CD14-positive monocyte (primary cell): Measurements from ENCODE around the gene SYNPO2. TPM values are rescaled to one million over a fixed set of nuclear protein-coding genes. Genes with fewer than 3 reads are reported as not detected.

Source experiments
- DNase-seq, 3 donors: peaks; one replicate each; pipeline ENCODE4 v3.0.0-alpha.2; 2011 to 2022
- H2AFZ ChIP-seq: 2 replicates; pipeline ENCODE4 v1.6.0; 2012; ENCODE audit warnings: mild to moderate bottlenecking, low read depth, low read length, inconsistent platforms; ENCODE audit not compliant: insufficient read depth, poor library complexity, severe bottlenecking
- H3K27ac ChIP-seq, 2 donors: 1 replicate in 1 of 2; 2 replicates in 1 of 2; pipeline ENCODE4 v1.5.1; 2012 to 2013; ENCODE audit warnings: low read length in 2 of 2, control low read depth in 1 of 2, inconsistent platforms in 1 of 2, low read depth in 1 of 2, mild to moderate bottlenecking in 1 of 2
- H3K27me3 ChIP-seq, 2 donors: one replicate each; pipeline versions ENCODE4 v1.6.0 to v1.6.1; 2011 to 2013; ENCODE audit warnings: low read length in 2 of 2; ENCODE audit not compliant: control insufficient read depth in 2 of 2, insufficient read depth in 2 of 2
- H3K36me3 ChIP-seq, 2 donors: replicated peaks in 1 of 2; 1 replicate in 1 of 2; 2 replicates in 1 of 2; pipeline versions ENCODE4 v1.5.1 to v1.6.1; 2012 to 2013; ENCODE audit warnings: low read length in 2 of 2, control low read depth in 1 of 2, inconsistent platforms in 1 of 2, mild to moderate bottlenecking in 1 of 2; ENCODE audit not compliant: insufficient read depth in 2 of 2, control insufficient read depth in 1 of 2
- H3K4me1 ChIP-seq, 2 donors: 1 replicate in 1 of 2; 2 replicates in 1 of 2; pipeline versions ENCODE4 v1.5.1 to v1.6.1; 2012 to 2013; ENCODE audit warnings: low read length in 2 of 2, control low read depth in 1 of 2, inconsistent platforms in 1 of 2, mild to moderate bottlenecking in 1 of 2, moderate library complexity in 1 of 2; ENCODE audit not compliant: insufficient read depth in 2 of 2, control insufficient read depth in 1 of 2
- H3K4me2 ChIP-seq: replicated peaks from 2 replicates; pipeline ENCODE3; 2012; ENCODE audit warnings: low read length, moderate library complexity, mild to moderate bottlenecking; ENCODE audit not compliant: poor library complexity, severe bottlenecking; ENCODE audit errors: extremely low read depth
- H3K4me3 ChIP-seq, 3 experiments: fragments of 200-600 bp in 1 of 3; sonication (generic) in 1 of 3; replicated peaks in 1 of 3; 1 replicate in 2 of 3; 2 replicates in 1 of 3; pipeline ENCODE4 v1.5.1; 2011 to 2013; ENCODE audit warnings: low read length in 3 of 3, mild to moderate bottlenecking in 3 of 3, control low read depth in 2 of 3, low read depth in 2 of 3, inconsistent platforms in 1 of 3, moderate library complexity in 1 of 3
- H3K79me2 ChIP-seq: 2 replicates; pipeline ENCODE4 v1.6.0; 2012; ENCODE audit warnings: mild to moderate bottlenecking, control low read depth, inconsistent platforms, low read length, moderate library complexity; ENCODE audit not compliant: insufficient read depth
- H3K9ac ChIP-seq: 2 replicates; pipeline ENCODE4 v1.6.0; 2017; ENCODE audit warnings: low read length, mild to moderate bottlenecking; ENCODE audit not compliant: insufficient read depth, poor library complexity, severe bottlenecking
- H3K9me3 ChIP-seq, 2 donors: replicated peaks in 1 of 2; 1 replicate in 1 of 2; 2 replicates in 1 of 2; pipeline versions ENCODE4 v1.5.1 to v1.6.1; 2012 to 2013; ENCODE audit warnings: low read length in 2 of 2, control low read depth in 1 of 2; ENCODE audit not compliant: control insufficient read depth in 1 of 2, insufficient read depth in 1 of 2
- H4K20me1 ChIP-seq: 2 replicates; pipeline ENCODE4 v1.6.0; 2012; ENCODE audit warnings: mild to moderate bottlenecking, low read length, control low read depth, moderate library complexity; ENCODE audit not compliant: insufficient read depth
- H3K27ac Mint-ChIP-seq, 7 donors: one replicate each; pipeline ENCODE4 v1.8.0; 2020; ENCODE audit warnings: mild to moderate bottlenecking in 7 of 7, mixed read lengths in 7 of 7, moderate library complexity in 6 of 7, inconsistent platforms in 2 of 7
- H3K27me3 Mint-ChIP-seq, 3 donors: one replicate each; pipeline ENCODE4 v1.8.0; 2021 to 2022; ENCODE audit warnings: low read depth in 3 of 3, mild to moderate bottlenecking in 3 of 3, mixed read lengths in 3 of 3, moderate library complexity in 3 of 3, inconsistent platforms in 1 of 3
- H3K36me3 Mint-ChIP-seq, 2 donors: one replicate each; pipeline ENCODE4 v1.8.0; 2020; ENCODE audit warnings: mixed read lengths in 2 of 2, inconsistent platforms in 1 of 2, mild to moderate bottlenecking in 1 of 2
- H3K4me1 Mint-ChIP-seq: one replicate; pipeline ENCODE4 v1.8.0; 2020; ENCODE audit warnings: mild to moderate bottlenecking, mixed read lengths
- H3K4me3 Mint-ChIP-seq, 2 donors: one replicate each; pipeline ENCODE4 v1.8.0; 2020; ENCODE audit warnings: mild to moderate bottlenecking in 2 of 2, mixed read lengths in 2 of 2, moderate library complexity in 1 of 2
- H3K9me3 Mint-ChIP-seq, 7 donors: one replicate each; pipeline ENCODE4 v1.8.0; 2020 to 2022; ENCODE audit warnings: mixed read lengths in 7 of 7, mild to moderate bottlenecking in 6 of 7, moderate library complexity in 6 of 7, inconsistent platforms in 2 of 7
- WGBS: methylation state at CpG from one replicate; pipeline ENCODE4 v1.1.5; 2013; ENCODE audit warnings: missing lambda C conversion rate; ENCODE audit not compliant: insufficient coverage; 5-methylcytosine and 5-hydroxymethylcytosine counted together
- intact Hi-C, 2 donors: fragments of 100-400 bp; cut with micrococcal nuclease; formaldehyde crosslinking; loops; one replicate each; pipeline versions ENCODE4 v1.15.0 to v1.15.1; 2023
- polyA plus RNA-seq, 3 donors: library from polyadenylated mRNA; depleted of rRNA in 1 of 3; unstranded in 2 of 3; stranded (reverse) in 1 of 3; fragments of 300-500 nt in 2 of 3; fragments of >200 nt in 1 of 3; fragmentation: Illumina TruSeq in 2 of 3; gene quantifications; 1 replicate in 2 of 3; 2 replicates in 1 of 3; pipeline ENCODE4 v1.2.3, GENCODE V29; 2012 to 2021
- TF ChIP-seq, protein P1 (sequence below): fragments of 200-600 bp; IDR thresholded peaks from one replicate; pipeline ENCODE4 v1.8.0; 2022; ENCODE audit warnings: antibody characterized with exemption, mild to moderate bottlenecking

SYNPO2 gene
- polyA plus RNA-seq, 3 donors = 0.04 TPM; not detected in 2

DNA sequence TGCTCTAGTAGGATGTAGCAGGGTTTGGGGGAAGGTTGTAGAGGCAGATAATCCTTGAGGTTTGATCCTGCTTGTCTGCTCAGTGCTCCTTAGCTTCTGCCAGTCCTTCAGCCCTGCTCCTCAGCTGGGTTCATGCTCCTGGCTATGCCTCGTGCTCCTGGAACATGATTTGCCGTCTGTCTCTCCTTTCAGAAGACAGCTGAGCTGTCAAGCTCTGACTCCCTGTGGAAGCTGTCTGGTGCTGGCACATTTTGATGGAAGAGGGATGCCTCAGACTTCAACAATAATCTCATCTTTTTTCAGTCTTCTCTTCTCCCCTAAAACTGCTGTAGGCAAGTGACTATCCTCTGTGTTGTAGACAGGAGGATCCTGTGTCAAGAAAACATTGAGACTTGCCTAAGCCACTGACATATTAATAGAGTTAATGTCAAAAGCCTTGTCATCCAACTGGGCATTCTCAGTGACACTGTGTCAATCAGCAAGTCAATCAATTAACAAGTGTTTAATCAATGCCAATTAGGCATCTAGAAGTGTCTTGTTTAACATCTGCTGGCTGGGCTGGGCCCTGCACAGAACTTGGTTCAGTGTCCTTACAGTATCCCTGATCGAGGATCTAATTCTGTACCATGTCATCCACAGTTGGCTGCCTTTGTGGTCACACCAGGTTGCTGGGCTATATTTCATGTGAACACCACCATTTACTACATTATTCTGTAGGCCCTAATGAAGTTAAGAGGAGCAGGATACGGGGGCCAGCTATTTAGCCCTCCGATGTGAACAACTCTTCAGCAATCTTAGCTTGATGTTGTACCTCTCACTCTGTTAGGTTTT, 96.7 kb downstream of the SYNPO2 start:
- H3K9me3 ChIP-seq = no peaks in the 10 kb centered on the region
- no peak overlapping the region for H3K27ac ChIP-seq
- no peaks in the 10 kb centered on the region for H3K79me2 ChIP-seq
- Mint-ChIP-seq H3K9me3 (no peaks in the 10 kb centered on the region), H3K27me3 (peaks cover 0 to 3% (median 2%) of the 10 kb centered on the region in 3 donors), H3K4me3 (no peak overlapping the region), H3K4me1 (peaks cover 16% of the 10 kb centered on the region), H3K27ac (no peak overlapping the region), H3K36me3 (no peaks in the 10 kb centered on the region)
- H3K9ac ChIP-seq = no peak overlapping the region
- H3K4me2 ChIP-seq = no peak overlapping the region
- H3K4me1 ChIP-seq = peaks cover 11 to 15% of the 10 kb centered on the region in 2 donors
- TF ChIP-seq, protein P1, sequence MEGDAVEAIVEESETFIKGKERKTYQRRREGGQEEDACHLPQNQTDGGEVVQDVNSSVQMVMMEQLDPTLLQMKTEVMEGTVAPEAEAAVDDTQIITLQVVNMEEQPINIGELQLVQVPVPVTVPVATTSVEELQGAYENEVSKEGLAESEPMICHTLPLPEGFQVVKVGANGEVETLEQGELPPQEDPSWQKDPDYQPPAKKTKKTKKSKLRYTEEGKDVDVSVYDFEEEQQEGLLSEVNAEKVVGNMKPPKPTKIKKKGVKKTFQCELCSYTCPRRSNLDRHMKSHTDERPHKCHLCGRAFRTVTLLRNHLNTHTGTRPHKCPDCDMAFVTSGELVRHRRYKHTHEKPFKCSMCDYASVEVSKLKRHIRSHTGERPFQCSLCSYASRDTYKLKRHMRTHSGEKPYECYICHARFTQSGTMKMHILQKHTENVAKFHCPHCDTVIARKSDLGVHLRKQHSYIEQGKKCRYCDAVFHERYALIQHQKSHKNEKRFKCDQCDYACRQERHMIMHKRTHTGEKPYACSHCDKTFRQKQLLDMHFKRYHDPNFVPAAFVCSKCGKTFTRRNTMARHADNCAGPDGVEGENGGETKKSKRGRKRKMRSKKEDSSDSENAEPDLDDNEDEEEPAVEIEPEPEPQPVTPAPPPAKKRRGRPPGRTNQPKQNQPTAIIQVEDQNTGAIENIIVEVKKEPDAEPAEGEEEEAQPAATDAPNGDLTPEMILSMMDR = no peak
- no peaks in the 10 kb centered on the region for H3K27me3 ChIP-seq
- H3K4me3 ChIP-seq = no peak overlapping the region
- no peak for DNase-seq
- intact Hi-C loops = no loop called here
- no peak overlapping the region for H2AFZ ChIP-seq
- no peaks in the 10 kb centered on the region for H3K36me3 ChIP-seq
- H4K20me1 ChIP-seq = no peaks in the 10 kb centered on the region
- WGBS = 93% methylated on average over 3 of the region's 5 CpGs

DNA sequence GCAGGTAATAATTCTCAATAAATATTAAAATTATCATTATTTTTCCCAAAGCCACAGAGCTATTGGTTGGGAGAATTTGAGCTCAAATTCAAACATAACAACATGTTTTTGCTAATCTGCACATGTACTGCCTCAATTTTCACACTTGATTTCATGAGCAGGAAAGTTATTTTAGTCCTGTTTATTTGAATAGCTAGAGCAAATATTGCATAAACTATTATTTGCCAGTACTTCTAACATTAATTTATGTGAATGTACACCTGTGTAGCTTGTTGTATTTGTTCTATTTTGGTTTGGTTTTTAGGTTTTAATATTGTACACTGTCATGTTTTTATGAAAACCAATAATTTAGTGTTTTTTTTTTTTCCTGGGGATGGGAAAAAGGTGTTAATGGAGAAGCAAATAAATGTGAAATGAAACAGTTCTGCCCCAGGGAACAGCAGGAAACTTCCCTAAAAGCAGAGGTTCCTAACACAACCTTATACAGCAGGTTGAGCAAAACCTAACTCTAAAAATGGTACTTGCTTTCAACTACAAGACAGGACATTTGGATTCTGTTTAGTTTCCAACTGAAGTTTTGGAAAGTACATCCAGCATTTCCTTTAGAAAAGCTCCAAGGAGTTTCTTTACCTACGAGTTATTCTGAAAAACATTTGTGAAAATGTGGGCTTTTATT, 99.4 kb downstream of the SYNPO2 start:
- no CpG with 5 or more reads among the region's 1 CpG for WGBS
- intact Hi-C loops = no loop called here

More for the DNA sequence above, 99.4 kb downstream of the SYNPO2 start:
- H3K27me3 Mint-ChIP-seq = peaks cover 0 to 2% (median 0%) of the 10 kb centered on the region in 3 donors
- Histone ChIP-seq H3K4me2 (no peak overlapping the region), H3K9ac (no peak overlapping the region), H3K27me3 (no peaks in the 10 kb centered on the region), H3K79me2 (no peaks in the 10 kb centered on the region), H3K27ac (no peak overlapping the region), H3K36me3 (no peaks in the 10 kb centered on the region), H3K4me3 (no peak overlapping the region), H4K20me1 (no peaks in the 10 kb centered on the region), H3K4me1 (peaks cover 19% of the 10 kb centered on the region in 2 donors), H3K9me3 (no peaks in the 10 kb centered on the region), H2AFZ (no peak overlapping the region)
- H3K4me1 Mint-ChIP-seq = peaks cover 21% of the 10 kb centered on the region
- H3K36me3 Mint-ChIP-seq = no peaks in the 10 kb centered on the region
- H3K4me3 Mint-ChIP-seq = no peak overlapping the region
- no peak for DNase-seq
- TF ChIP-seq, protein P1 = no peak
- H3K27ac Mint-ChIP-seq = no peak overlapping the region
- no peaks in the 10 kb centered on the region for H3K9me3 Mint-ChIP-seq
